OCI-LY3 (cell line): ENCODE data around the gene TTC9B.
"Not testable (repeated sequence)": the region's sequence is repeated elsewhere in the genome, so short reads cannot be mapped to it uniquely, and the experiment has no call there.

ENCODE experiments used
- H2AFZ ChIP-seq: fragments of 200-600, 300-600 bp; shearing (Covaris generic); 2 replicates; pipeline ENCODE4 v1.6.0; 2014; ENCODE audit warnings: antibody characterized with exemption, low read depth, low read length
- H3K27ac ChIP-seq: fragments of 200-600, 300-600 bp; sonication (generic); 2 replicates; pipeline ENCODE4 v1.5.1; 2014; ENCODE audit warnings: mild to moderate bottlenecking, low read length, moderate library complexity, mixed read lengths
- H3K27me3 ChIP-seq: fragments of 200-600, 300-600 bp; sonication (generic); 2 replicates; pipeline ENCODE4 v1.6.1; 2014; ENCODE audit warnings: low read depth, low read length, mixed read lengths
- H3K36me3 ChIP-seq: fragments of 200-600, 300-600 bp; sonication (generic); replicated peaks from 2 replicates; pipeline ENCODE3; 2014; ENCODE audit warnings: low read depth, low read length, mixed read lengths
- H3K4me1 ChIP-seq: fragments of 300-600, 200-600 bp; sonication (generic); 2 replicates; pipeline ENCODE4 v1.6.1; 2014; ENCODE audit warnings: low read length, mixed read lengths
- H3K4me2 ChIP-seq: fragments of 200-600, 300-600 bp; sonication (generic); 2 replicates; pipeline ENCODE4 v1.6.1; 2014; ENCODE audit warnings: low read length, mixed read lengths
- H3K4me3 ChIP-seq: fragments of 300-600, 200-600 bp; sonication (generic); 2 replicates; pipeline ENCODE4 v1.5.1; 2014; ENCODE audit warnings: antibody characterized with exemption, mild to moderate bottlenecking, low read length, moderate library complexity
- H3K79me2 ChIP-seq: fragments of 300-600, 200-600 bp; shearing (Covaris generic); 2 replicates; pipeline ENCODE4 v1.6.1; 2014; ENCODE audit warnings: mild to moderate bottlenecking, low read length, mixed read lengths
- H3K9ac ChIP-seq: fragments of 300-600, 200-600 bp; shearing (Covaris generic); 2 replicates; pipeline ENCODE4 v1.6.0; 2014; ENCODE audit warnings: mild to moderate bottlenecking, low read length, moderate library complexity
- H3K9me3 ChIP-seq: fragments of 200-600, 300-600 bp; shearing (Covaris generic); 2 replicates; pipeline ENCODE4 v1.6.1; 2014; ENCODE audit warnings: low read length, mixed read lengths; ENCODE audit not compliant: insufficient read depth
- H4K20me1 ChIP-seq: fragments of 200-600, 300-600 bp; sonication (generic); 2 replicates; pipeline ENCODE4 v1.6.1; 2016; ENCODE audit warnings: low read length, mixed read lengths; ENCODE audit not compliant: insufficient read depth
- EZH2phosphoT487 ChIP-seq: fragments of 200-600 bp; shearing (Covaris generic); IDR thresholded peaks from 2 replicates; pipeline ENCODE4 v1.6.1; 2018; ENCODE audit warnings: antibody characterized with exemption, mixed run types, low read depth
- TF ChIP-seq, protein P1 (sequence below): fragments of 200-600, 300-600 bp; sonication (generic); IDR thresholded peaks from 2 replicates; pipeline ENCODE4 v1.5.1; 2014; ENCODE audit warnings: antibody characterized with exemption, low read length, low read depth

TTC9B gene

DNA sequence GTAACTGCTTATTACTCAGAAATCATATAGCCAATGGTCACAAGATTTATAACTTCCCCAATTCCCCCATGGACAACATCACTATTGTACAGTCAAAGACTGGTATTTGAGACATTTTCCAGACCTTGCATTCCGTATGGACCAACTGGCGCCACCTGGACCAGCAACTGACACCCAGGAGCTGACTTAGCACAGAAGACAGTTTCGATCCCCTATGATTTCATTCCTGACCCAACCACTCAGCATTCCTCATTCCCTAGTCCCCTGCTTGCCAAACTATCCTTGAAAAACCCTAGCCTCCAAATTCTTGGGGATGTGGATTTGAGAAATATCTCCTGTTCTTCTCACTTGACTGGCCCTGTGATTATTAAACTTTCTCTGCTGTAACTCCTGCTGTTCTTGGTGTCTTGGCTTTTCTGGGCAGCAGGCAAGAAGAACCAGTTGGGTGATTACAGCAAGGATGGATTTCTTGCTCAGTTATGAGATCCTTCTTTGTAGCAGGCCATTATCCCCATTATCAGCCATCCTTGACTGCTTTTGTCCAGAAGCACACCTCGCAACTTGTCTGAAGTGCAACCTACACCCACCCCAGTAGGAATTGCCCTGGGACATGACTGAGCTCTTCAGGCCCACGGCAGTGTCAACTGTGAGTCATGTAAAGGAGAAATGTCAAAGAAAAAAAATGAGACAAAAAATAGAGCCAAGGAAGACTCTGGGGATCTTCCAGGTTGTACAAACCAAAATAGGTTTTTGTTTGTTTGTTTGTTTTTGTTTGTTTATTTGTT lies 40.7 kb downstream of the TTC9B start:
- no peaks in the 10 kb centered on the region for H3K79me2 ChIP-seq

DNA sequence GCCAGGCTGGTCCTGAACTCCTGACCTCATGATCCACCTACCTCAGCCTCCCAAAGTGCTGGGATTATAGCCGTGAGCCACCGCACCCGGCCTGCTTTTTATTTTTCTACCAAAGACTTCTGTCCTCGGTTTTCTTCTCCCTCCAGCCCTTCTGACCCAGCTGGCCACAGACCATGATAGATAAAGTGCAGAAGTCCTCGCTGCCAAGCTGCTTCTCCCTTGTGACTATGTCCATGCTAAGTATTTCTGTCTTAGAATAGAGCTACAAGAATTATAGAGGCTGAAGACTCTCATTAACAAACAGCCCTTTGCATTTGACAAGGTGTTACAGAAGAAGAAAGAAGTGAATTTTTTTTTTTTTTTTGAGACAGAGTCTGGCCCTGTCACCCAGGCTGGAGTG lies 42.4 kb downstream of the TTC9B start:
- H3K27me3 ChIP-seq: peaks cover 8% of the 10 kb centered on the region; the same call in 1 of the 2 replicates
- no peaks in the 10 kb centered on the region for H3K79me2 ChIP-seq
- H4K20me1 ChIP-seq: no peaks in the 10 kb centered on the region
- H3K9me3 ChIP-seq: peaks cover 5% of the 10 kb centered on the region; the same call in 1 of the 2 replicates
- TF ChIP-seq, protein P1, sequence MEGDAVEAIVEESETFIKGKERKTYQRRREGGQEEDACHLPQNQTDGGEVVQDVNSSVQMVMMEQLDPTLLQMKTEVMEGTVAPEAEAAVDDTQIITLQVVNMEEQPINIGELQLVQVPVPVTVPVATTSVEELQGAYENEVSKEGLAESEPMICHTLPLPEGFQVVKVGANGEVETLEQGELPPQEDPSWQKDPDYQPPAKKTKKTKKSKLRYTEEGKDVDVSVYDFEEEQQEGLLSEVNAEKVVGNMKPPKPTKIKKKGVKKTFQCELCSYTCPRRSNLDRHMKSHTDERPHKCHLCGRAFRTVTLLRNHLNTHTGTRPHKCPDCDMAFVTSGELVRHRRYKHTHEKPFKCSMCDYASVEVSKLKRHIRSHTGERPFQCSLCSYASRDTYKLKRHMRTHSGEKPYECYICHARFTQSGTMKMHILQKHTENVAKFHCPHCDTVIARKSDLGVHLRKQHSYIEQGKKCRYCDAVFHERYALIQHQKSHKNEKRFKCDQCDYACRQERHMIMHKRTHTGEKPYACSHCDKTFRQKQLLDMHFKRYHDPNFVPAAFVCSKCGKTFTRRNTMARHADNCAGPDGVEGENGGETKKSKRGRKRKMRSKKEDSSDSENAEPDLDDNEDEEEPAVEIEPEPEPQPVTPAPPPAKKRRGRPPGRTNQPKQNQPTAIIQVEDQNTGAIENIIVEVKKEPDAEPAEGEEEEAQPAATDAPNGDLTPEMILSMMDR: no peak
- TF ChIP-seq EZH2phosphoT487: no peak
- H3K4me2 ChIP-seq: no peak overlapping the region
- no peaks in the 10 kb centered on the region for H3K36me3 ChIP-seq
- no peak overlapping the region for H3K9ac ChIP-seq
- no peak overlapping the region for H3K27ac ChIP-seq
- no peak overlapping the region for H2AFZ ChIP-seq
- H3K4me3 ChIP-seq: no peak overlapping the region
- no peaks in the 10 kb centered on the region for H3K4me1 ChIP-seq

More for the DNA sequence above, 40.7 kb downstream of the TTC9B start:
- Histone ChIP-seq H3K4me2 (no peak overlapping the region), H3K36me3 (no peaks in the 10 kb centered on the region), H2AFZ (no peak overlapping the region), H3K27me3 (peaks cover 8% of the 10 kb centered on the region; the same call in 1 of the 2 replicates), H3K4me1 (no peaks in the 10 kb centered on the region), H3K9me3 (peaks cover 5% of the 10 kb centered on the region; the same call in 1 of the 2 replicates), H4K20me1 (no peaks in the 10 kb centered on the region), H3K27ac (no peak overlapping the region), H3K4me3 (no peak overlapping the region), H3K9ac (no peak overlapping the region)
- TF ChIP-seq, protein P1: no peak
- TF ChIP-seq EZH2phosphoT487: no peak

DNA sequence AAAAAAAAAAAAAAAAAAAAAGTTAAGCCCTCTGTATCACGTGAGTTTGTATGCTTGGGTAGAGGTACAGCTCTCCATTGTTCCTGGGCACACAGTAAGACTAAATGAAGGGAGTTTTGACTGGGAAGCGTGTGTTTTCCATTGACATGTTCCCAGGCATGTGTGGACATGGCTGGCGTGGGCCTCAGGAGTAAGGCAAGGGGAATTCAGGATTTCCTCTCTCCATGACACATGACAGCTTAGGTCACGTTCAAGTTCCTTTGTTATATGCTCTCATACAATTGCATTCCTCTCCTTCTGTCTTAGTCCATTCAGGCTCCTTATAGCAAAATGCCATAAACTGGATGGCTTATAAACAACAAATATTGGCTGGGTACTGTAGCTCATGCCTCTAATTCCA lies 44.1 kb downstream of the TTC9B start:
- no peak overlapping the region for H3K27ac ChIP-seq
- no peaks in the 10 kb centered on the region for H4K20me1 ChIP-seq
- H3K79me2 ChIP-seq: no peaks in the 10 kb centered on the region
- no peaks in the 10 kb centered on the region for H3K4me1 ChIP-seq
- no peaks in the 10 kb centered on the region for H3K36me3 ChIP-seq
- TF ChIP-seq EZH2phosphoT487: no peak
- TF ChIP-seq, protein P1: no peak
- H3K4me2 ChIP-seq: no peak overlapping the region
- no peak overlapping the region for H3K9ac ChIP-seq
- H3K9me3 ChIP-seq: peaks cover 5% of the 10 kb centered on the region; the same call in 1 of the 2 replicates
- no peak overlapping the region for H3K4me3 ChIP-seq
- peaks cover 8% of the 10 kb centered on the region; the same call in 1 of the 2 replicates for H3K27me3 ChIP-seq
- H2AFZ ChIP-seq: no peak overlapping the region

DNA sequence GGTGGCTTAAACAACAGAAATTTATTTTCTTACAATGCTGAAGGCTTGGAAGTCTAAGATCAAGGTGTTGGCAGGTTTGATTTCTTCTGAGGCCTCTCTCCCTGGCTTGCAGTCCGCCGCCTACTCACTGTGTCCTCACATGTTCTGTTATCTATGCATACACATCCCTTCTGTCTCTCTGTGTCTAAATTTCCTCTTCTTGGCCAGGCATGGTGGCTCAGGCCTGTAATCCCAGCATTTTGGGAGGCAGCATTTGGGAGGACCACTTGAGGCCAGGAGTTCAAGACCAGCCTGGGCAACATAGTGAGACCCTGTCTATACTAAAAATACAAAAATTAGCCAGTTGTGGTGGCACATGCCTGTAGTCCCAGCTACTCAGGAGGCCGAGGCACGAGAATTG lies 46.9 kb downstream of the TTC9B start:
- H3K9me3 ChIP-seq, H3K4me2 ChIP-seq, H3K36me3 ChIP-seq, H4K20me1 ChIP-seq, H3K4me1 ChIP-seq, H3K4me3 ChIP-seq, H3K9ac ChIP-seq, H3K27ac ChIP-seq, H3K27me3 ChIP-seq, H2AFZ ChIP-seq, H3K79me2 ChIP-seq: not testable (repeated sequence)

DNA sequence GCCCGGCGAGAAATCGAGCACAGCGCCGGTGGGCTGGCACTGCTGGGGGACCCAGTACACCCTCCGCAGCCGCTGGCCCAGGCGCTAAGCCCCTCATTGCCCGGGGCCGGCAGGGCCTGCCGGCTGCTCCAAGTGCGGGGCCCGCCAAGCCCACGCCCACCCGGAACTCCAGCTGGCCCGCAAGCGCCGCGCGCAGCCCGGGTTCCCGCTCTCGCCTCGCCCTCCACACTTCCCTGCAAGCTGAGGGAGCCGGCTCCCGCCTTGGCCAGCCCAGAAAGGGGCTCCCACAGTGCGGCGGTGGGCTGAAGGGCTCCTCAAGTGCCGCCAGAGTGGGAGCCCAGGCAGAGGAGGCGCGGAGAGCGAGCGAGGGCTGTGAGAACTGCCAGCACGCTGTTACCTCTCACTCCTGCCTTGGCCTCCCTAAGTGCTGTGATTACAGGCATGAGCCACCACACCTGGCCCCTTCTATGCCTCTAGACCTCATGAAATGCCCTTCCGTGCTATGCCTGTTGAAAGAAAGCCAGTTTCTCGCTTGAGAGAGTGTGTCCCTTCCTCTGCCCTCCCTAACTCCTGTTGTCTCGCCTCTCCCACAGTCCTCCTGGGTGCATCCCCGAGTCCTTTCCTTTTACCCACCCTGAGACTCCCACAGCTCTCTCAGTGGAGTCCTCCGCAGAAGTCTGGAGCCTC lies 47.7 kb downstream of the TTC9B start:
- H3K4me1 ChIP-seq, H3K4me3 ChIP-seq, H3K36me3 ChIP-seq, H3K27me3 ChIP-seq, H3K9me3 ChIP-seq, H3K79me2 ChIP-seq, H4K20me1 ChIP-seq, H3K9ac ChIP-seq, H3K27ac ChIP-seq: not testable (repeated sequence)
- Histone ChIP-seq H2AFZ (peak overlapping the region; percentile 48; the same call in 1 of the 2 replicates), H3K4me2 (peak overlapping the region; percentile 17; the same call in 1 of the 2 replicates)

DNA sequence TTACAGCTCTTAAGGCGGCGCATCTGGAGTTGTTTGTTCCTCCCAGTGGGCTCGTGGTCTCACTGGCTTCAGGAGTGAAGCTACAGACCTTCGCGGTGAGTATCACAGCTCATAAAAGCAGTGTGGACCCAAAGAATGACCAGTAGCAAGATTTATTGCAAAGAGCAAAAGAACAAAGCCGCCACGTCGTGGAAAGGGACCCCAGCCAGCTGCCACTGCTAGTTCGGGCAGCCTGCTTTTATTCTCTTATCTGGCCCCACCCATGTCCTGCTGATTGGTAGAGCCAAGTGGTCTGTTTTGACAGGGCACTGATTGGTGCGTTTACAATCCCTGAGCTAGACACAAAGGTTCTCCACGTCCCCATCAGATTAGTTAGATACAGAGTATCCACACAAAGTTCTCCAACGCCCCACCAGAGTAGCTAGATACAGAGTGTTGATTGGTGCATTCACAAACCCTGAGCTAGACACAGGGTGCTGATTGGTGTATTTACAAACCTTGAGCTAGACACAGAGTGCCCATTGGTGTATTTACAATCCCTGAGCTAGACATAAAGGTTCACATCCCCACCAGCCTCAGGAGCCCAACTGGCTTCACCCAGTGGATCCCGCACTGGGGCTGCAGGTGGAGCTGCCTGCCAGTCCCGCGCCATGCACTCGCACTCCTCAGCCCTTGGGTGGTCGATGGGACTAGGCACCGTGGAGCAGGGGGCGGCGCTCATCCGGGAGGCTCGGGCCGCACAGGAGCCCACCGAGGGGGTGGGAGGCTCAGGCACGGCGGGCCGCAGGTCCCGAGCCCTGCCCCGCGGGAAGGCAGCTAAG lies 48.5 kb downstream of the TTC9B start:
- not testable (repeated sequence) for H3K4me2 ChIP-seq, H3K4me1 ChIP-seq, H3K27me3 ChIP-seq, H3K36me3 ChIP-seq, H3K9ac ChIP-seq, H3K27ac ChIP-seq, H4K20me1 ChIP-seq, H3K79me2 ChIP-seq, H3K4me3 ChIP-seq, H2AFZ ChIP-seq, H3K9me3 ChIP-seq
